Measurements from ENCODE around the gene RAB20.

Gene RAB20

GRCh38 chr13:110528371-110528770 is 33.2 kb downstream of the RAB20 start:
- no peak for FAIRE-seq

GRCh38 chr13:110525328-110526319 is 35.9 kb downstream of the RAB20 start:
- no peak for FAIRE-seq

DNA sequence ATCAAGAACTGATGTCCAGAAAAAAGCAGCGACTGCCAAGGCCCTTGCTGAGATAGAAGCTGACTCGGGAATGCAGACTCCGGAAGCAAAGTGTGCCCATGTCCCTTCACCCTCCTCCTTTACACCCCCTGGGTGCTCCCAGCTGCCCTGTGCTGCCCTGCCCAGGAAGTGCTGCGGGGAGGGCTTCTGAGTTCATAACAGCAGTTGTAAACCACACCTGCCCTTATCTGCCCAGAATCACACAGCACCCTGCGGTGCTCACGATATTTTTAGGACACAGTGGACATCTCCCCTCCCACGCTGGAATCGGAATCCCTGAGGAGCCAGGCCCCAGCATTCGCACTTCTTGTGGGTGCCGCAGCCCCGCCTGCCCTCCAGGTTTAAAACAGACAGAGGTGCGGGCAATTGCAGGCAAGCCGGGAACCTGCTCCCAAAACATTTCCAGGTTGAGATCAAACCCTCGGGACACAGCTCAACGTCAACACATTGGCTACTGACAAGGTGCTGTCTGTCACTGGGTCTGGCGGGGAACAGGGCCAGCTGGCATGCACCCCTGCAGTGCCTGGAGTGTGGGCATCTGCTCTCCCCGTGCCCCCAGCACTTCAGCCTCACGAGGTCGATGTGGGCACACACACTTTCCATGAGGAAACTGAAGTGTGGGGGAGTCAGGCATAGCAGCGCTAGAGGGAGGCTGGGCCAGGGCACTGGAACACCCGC is 36.8 kb downstream of the RAB20 start:
- FAIRE-seq: no peak

GRCh38 chr13:110523838-110524540 is 37.5 kb downstream of the RAB20 start:
- no peak for FAIRE-seq

DNA sequence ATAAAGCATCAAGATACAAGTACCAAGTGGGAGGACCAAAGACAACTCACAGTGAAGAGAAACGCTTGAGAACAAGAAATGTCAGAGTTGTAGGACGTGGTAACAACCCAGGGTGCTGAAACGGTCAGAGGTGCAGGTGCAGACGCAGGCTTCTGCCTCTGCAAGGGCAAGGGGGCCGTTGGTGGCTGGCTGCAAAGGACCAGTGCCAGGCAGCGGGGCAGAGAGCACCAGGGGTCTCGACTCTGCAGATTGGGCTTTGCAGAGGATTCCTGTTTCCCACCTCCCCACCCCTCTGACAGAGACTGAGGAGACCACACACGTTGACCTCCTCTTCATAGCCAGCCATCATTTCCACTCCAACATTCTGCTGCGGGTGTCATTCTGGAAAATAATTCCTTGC is 38.3 kb downstream of the RAB20 start:
- no peak for FAIRE-seq

GRCh38 chr13:110522721-110523120 is 38.8 kb downstream of the RAB20 start:
- FAIRE-seq: no peak

GRCh38 chr13:110521946-110522345 is 39.6 kb downstream of the RAB20 start:
- no peak for FAIRE-seq

- no peak for FAIRE-seq
Observed at GRCh38 chr13:110521296-110521680, 40.2 kb downstream of the RAB20 start.

DNA sequence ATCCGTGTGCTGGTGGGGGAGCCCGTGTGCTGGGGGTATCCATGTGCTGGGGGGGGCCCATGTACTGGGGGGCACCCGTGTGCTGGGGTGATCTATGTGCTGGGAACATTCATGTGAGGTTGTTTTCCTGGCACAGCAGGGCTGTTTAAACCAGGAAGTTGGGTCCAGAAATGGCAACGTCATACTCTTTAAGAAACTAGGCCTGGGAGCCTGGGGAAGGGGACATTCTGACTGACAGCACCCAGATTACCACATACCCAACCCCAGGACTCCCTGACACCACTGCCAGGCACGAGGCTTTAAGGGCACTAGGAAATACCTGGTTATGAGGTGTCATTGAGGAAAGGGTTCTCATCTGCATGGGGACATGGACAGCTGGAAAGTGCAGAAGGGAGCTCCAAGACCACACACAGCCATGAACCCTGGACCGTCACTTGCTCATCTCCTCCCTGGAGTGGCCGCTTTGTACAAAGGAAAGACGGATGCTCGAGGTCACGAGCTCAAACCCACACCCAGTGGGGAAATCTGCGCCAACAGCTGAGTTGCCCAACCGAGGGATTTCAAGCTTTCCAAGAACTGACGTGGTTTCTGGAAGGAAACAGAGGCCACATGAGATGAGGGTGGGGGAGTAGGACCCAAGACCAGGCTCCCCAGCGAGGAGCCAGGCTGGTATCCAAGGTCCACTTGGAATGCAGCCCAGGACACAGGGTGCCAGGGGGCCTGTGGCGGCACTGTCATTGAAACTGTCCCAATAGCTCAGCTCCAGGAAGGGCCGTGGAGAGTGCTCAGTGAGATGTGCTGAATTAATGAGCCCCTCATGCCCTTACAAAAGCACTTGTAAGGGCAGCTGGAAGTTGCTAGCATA is 40.9 kb downstream of the RAB20 start:
- FAIRE-seq: no peak

GRCh38 chr13:110519506-110519905 is 42.0 kb downstream of the RAB20 start:
- no peak for FAIRE-seq

DNA sequence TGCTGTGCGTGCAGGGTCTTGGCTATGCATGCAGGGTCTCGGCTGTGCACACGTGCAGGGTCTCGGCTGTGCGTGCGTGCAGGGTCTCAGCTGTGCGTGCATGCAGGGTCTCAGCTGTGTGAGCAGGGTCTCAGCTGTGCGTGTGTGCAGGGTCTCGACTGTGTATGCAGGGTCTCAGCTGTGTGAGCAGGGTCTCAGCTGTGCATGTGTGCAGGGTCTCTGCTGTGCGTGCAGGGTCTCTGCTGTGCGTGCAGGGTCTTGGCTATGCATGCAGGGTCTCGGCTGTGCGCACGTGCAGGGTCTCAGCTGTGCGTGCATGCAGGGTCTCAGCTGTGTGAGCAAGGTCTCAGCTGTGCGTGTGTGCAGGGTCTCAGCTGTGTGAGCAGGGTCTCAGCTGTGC is 42.5 kb downstream of the RAB20 start:
- FAIRE-seq: no peak

DNA sequence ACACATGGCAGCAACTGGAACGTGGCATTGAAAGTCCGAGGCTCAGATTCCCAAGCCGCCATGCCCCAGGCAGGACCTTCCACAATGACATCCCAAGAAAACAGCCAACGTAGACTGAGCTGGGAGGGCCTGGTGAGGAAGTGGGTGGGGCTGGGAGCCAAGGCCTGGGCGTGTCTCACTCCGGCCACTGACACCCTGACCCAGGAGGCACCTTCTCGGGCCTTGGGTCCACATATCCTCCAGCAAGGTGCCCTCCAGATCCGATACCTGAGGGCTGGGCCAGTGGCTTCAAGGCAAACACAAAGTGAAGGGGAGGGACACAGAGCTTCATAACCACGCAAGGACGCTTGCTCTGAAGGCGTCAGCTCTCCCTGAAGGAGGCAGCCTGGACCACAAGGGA is 43.0 kb downstream of the RAB20 start:
- no peak for FAIRE-seq

DNA sequence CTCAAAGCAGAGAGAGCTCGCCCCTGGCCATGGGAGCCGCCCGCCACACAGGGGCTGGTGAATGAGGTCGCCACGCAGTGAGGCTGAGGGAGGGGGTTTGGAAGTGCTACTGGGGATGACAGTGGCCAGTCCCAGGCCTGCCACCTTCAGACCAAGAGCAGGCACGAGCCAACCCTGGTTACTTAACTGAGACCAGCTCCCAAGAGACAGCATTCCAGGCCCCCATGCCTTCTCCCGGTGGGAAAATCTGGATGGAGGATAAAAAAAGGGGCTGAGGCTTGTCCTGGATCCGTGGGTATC is 43.3 kb downstream of the RAB20 start:
- FAIRE-seq: no peak

DNA sequence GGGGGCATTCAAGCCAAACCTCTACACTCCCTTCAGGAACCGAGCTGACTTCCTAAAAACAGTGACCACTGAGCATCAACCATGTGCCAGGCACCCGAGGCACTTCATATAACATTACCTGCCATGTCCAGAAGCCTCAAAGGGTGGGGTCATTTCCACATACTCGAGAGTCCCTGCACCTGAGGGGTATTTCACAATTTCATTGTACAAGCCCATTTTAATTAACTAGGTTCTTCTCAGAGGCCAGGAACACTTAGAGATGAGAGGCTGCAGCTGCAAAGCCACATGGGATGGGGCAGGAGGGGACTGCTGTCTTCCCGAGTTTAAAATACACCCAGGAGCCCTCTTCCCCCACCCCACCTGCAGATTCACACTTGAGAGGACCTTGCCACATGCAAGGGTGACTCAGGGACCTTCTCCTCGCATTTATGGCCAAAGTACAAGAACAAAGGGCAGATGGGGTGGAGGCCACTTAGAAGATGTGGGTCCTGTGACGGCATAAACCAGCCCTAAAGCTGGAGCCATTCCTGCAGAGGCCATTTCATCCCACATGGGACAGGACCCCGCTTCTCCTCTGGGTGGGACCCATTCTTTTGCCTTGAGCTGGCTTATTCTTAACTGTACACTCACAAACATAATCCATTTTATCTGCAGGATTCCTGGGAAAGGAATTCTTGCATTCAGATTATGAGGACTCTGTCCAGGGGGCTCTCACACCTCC is 43.9 kb downstream of the RAB20 start:
- FAIRE-seq: no peak

DNA sequence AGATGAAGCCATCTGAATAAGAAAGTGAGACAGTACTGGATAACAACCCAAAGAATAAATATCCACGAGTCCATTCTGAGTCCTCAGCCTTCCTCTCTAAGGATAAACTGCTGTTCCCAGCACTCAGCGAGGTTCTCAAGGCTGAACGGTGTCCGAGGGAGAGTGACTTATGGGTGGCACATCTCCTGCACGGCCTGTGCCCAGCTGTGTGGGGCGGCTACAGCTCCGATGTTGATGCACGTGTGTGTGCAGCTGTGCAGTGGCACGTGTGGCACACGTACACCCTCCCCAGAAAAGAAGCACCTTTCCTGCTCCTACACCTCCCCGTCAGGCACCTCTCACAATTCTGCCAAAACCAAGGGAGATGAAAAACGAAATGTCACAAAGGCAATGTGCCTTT is 45.0 kb downstream of the RAB20 start:
- FAIRE-seq: no peak

GRCh38 chr13:110512198-110512740 is 49.3 kb downstream of the RAB20 start:
- no peak for FAIRE-seq

DNA sequence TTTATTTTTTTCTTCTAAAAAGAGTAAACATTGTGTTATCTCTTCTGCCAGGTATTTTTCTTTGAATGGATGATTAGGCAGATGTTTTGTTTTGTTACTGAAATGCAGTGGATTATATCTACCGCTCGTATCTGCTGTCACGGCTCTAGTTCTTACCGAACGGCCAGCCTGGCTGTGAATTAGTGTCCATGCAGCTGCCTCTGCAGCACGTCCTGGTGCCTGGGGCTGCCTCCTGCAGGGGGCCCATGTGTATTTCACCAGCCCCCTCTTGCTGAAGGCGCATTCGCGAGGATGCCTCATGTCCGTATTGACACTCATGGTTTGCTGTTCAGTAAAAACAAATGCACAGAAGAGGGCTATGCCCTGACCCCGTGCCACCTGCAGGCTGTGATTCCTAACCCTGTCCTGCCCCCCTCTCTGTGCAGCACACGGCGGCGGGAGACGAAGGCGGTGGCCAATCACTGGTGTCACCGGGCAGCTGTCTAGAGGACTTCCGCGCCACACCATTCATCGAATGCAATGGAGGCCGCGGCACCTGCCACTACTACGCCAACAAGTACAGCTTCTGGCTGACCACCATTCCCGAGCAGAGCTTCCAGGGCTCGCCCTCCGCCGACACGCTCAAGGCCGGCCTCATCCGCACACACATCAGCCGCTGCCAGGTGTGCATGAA is 49.9 kb downstream of the RAB20 start:
- no peak for FAIRE-seq

- no peak for FAIRE-seq
Observed at GRCh38 chr13:110509971-110510786, 51.3 kb downstream of the RAB20 start.

DNA sequence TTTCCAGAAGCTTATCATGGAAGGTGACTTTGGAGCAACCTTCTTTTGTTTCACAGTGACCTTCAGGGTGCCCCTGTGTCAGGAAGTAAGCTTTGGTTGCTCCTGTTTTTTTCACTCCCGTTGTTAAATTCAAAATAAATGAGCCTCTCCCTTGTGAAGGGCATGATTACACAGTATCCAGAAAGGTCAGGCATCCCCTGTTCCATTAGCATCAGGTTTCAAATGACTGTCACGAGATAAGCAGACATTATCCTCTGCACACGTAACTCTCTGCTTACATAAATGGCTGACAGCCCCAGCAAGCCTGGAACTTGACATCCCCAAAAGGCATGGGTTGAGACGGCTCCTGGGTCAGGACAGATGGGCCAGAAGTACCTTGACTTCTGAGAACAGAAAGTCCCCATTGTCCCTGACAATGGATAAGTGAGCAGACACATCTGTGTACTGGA is 52.0 kb downstream of the RAB20 start:
- no peak for FAIRE-seq
